ENCODE results near the gene MBD3L3. TPM values are rescaled to one million over a fixed set of nuclear protein-coding genes. Genes with fewer than 3 reads are reported as not detected.

MBD3L3 gene
- total and polyA plus RNA-seq, 2 donors (not counting 3 experiments of a cell fraction or from before 2014, with no cell fraction given), result not detected

DNA sequence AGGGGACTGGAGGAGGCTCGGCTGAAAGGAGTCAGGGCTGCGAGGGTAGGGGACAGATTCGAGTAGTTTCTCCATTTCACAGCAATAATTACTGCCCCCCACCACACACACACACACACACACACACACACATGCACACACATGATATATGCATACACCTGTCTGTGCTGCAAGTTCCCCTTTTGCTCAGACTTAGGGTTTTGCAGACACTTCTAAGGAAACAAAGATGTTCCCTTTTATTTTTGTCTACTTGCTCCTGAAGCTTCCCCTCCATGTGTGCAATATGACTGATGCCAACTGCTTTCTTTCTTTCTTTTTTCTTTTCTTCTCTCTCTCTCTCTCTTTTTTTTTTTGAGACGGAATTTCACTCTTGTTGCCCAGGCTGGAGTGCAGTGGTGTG lies 50.6 kb downstream of the MBD3L3 start:
- no peaks in the 10 kb centered on the region for H4K20me1 ChIP-seq (replicated peaks; ENCODE audit: control insufficient read depth, extremely low read depth, insufficient read depth, low read length)
- H3K9ac ChIP-seq (replicated peaks; ENCODE audit: extremely low read depth, insufficient read depth, low read length), result no peak overlapping the region
- H3K27ac ChIP-seq (ENCODE audit: insufficient read depth, low read depth, low read length), result no peak overlapping the region
- CTCF ChIA-PET, result no interaction called here
- POLR2A ChIA-PET, result no interaction called here
- H3K4me3 ChIP-seq (replicated peaks in 1 of 3; ENCODE audit: insufficient read depth in 1 of 3, low read depth in 1 of 3, low read length in 3 of 3), result no peak overlapping the region
- no peaks in the 10 kb centered on the region for H3K9me3 ChIP-seq (replicated peaks; ENCODE audit: control insufficient read depth, insufficient read depth, low read length)
- FAIRE-seq, result no peak
- no peaks in the 10 kb centered on the region for H3K4me1 ChIP-seq (ENCODE audit: control insufficient read depth, extremely low read depth, insufficient read depth, low read length)
- TF ChIP-seq, protein P1, sequence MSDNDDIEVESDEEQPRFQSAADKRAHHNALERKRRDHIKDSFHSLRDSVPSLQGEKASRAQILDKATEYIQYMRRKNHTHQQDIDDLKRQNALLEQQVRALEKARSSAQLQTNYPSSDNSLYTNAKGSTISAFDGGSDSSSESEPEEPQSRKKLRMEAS (IDR thresholded peaks at IDR 0.05; ENCODE audit: insufficient read depth, insufficient read length), result no peak
- TF ChIP-seq GATA2 (IDR thresholded peaks at IDR 0.05; ENCODE audit: insufficient read depth, insufficient read length, low read depth, low read length) (no peak), FOS (IDR thresholded peaks at IDR 0.05; ENCODE audit: borderline replicate concordance, insufficient read depth, low read length) (no peak), JUN (IDR thresholded peaks at IDR 0.05; ENCODE audit: borderline replicate concordance, insufficient read depth, insufficient read length, low read depth) (no peak), EZH2 (IDR thresholded peaks at IDR 0.05; ENCODE audit: borderline replicate concordance, low read depth, low read length, severe bottlenecking) (no peak), POLR2A (IDR thresholded peaks at IDR 0.05; ENCODE audit: low read depth, low read length) (no peak), POLR2AphosphoS5 (IDR thresholded peaks at IDR 0.05; ENCODE audit: insufficient read depth, low read depth, low read length) (no peak), MYC (IDR thresholded peaks at IDR 0.05; ENCODE audit: low read depth, low read length) (no peak)
- TF ChIP-seq, protein P2, sequence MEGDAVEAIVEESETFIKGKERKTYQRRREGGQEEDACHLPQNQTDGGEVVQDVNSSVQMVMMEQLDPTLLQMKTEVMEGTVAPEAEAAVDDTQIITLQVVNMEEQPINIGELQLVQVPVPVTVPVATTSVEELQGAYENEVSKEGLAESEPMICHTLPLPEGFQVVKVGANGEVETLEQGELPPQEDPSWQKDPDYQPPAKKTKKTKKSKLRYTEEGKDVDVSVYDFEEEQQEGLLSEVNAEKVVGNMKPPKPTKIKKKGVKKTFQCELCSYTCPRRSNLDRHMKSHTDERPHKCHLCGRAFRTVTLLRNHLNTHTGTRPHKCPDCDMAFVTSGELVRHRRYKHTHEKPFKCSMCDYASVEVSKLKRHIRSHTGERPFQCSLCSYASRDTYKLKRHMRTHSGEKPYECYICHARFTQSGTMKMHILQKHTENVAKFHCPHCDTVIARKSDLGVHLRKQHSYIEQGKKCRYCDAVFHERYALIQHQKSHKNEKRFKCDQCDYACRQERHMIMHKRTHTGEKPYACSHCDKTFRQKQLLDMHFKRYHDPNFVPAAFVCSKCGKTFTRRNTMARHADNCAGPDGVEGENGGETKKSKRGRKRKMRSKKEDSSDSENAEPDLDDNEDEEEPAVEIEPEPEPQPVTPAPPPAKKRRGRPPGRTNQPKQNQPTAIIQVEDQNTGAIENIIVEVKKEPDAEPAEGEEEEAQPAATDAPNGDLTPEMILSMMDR (IDR thresholded peaks at IDR 0.05; ENCODE audit: extremely low read depth in 1 of 2, insufficient read depth in 1 of 2, low read depth in 1 of 2, low read length in 2 of 2), result no peak
- no peak overlapping the region for H3K4me2 ChIP-seq (ENCODE audit: insufficient read depth, low read length)
- dilution Hi-C loops (cut with MboI; ENCODE audit: extremely low pct_ligation_motif_present, low sequenced_read_pairs), result no loop called here
- DNase-seq (ENCODE audit: low read depth, low spot score), result no peak
- no TSS peak for BruUV-seq (replicated peaks)
- no peaks in the 10 kb centered on the region for H3K27me3 ChIP-seq (ENCODE audit: control insufficient read depth in 2 of 2, insufficient read depth in 2 of 2, low read length in 2 of 2)
- H2AFZ ChIP-seq (ENCODE audit: low read depth, low read length), result no peak overlapping the region
- H3K36me3 ChIP-seq (ENCODE audit: control insufficient read depth in 2 of 2, extremely low read depth in 1 of 2, insufficient read depth in 2 of 2, low read length in 2 of 2), result no peaks in the 10 kb centered on the region
- intact Hi-C loops (cut with micrococcal nuclease), result no loop called here
- no peaks in the 10 kb centered on the region for H3K9me1 ChIP-seq (replicated peaks; ENCODE audit: control insufficient read depth, extremely low read depth, insufficient read depth, low read length)
- no peaks in the 10 kb centered on the region for H3K79me2 ChIP-seq (ENCODE audit: control insufficient read depth, insufficient read depth, low read length)

Other genes starting within 250 kb of the MBD3L3 start
- not detected in 2 replicates for gene ADGRE1, start 171.1 kb downstream of the MBD3L3 start, total RNA-seq
- gene ADGRE1, start 171.1 kb downstream of the MBD3L3 start, polyA plus RNA-seq, result not detected in 2 replicates
- gene MBD3L2B, start 37.2 kb downstream of the MBD3L3 start, total RNA-seq, result not detected in 2 replicates
- gene MBD3L2B, start 37.2 kb downstream of the MBD3L3 start, polyA plus RNA-seq, result not detected in 2 replicates
- not detected in 2 replicates for gene MBD3L5, start 28.1 kb downstream of the MBD3L3 start, total RNA-seq
- gene MBD3L5, start 28.1 kb downstream of the MBD3L3 start, polyA plus RNA-seq, result not detected in 2 replicates
- gene MBD3L4, start 18.5 kb downstream of the MBD3L3 start, total RNA-seq, result not detected in 2 replicates
- gene MBD3L4, start 18.5 kb downstream of the MBD3L3 start, polyA plus RNA-seq, result not detected in 2 replicates
- gene MBD3L2, start 9.4 kb downstream of the MBD3L3 start, total RNA-seq, result not detected in 2 replicates
- not detected in 2 replicates for gene MBD3L2, start 9.4 kb downstream of the MBD3L3 start, polyA plus RNA-seq
- 8.0 and 9.1 TPM in 2 replicates for gene ZNF557, start 11.0 kb upstream of the MBD3L3 start, total RNA-seq
- 1.7 and 1.9 TPM in 2 replicates for gene ZNF557, start 11.0 kb upstream of the MBD3L3 start, polyA plus RNA-seq
- gene INSR, start 235.7 kb upstream of the MBD3L3 start, total RNA-seq, result 19.5 and 20.8 TPM in 2 replicates
- 4.9 and 5.2 TPM in 2 replicates for gene INSR, start 235.7 kb upstream of the MBD3L3 start, polyA plus RNA-seq

Measured in endothelial cell of umbilical vein (primary cell).